Stimulated activated memory B cell treated with anti-CD40 and anti-IgM and Interleukin-4, amounts not matched to agents 10 μg/mL and 1 μg/mL and 100 μg/mL, for 72 hours (primary cell): ENCODE measurements around the gene MCHR1.

ENCODE experiments used
- ATAC-seq: fragments of 150-1000 bp; cut with Tn5 transposase; 2 replicates; pipeline ENCODE4 v1.10.0; 2021
- H3K27ac Mint-ChIP-seq: one replicate; pipeline ENCODE4 v1.8.0; 2022; ENCODE audit warnings: mild to moderate bottlenecking, mixed read lengths
- H3K27me3 Mint-ChIP-seq: one replicate; pipeline ENCODE4 v1.8.0; 2022; ENCODE audit warnings: mixed read lengths
- H3K36me3 Mint-ChIP-seq: one replicate; pipeline ENCODE4 v1.8.0; 2022; ENCODE audit warnings: mixed read lengths
- H3K4me1 Mint-ChIP-seq: one replicate; pipeline ENCODE4 v1.8.0; 2022; ENCODE audit warnings: mixed read lengths
- H3K4me3 Mint-ChIP-seq: one replicate; pipeline ENCODE4 v1.8.0; 2022; ENCODE audit warnings: mild to moderate bottlenecking, moderate library complexity, mixed read lengths
- H3K9me3 Mint-ChIP-seq: one replicate; pipeline ENCODE4 v1.8.0; 2022; ENCODE audit warnings: mixed read lengths

MCHR1 gene, protein sequence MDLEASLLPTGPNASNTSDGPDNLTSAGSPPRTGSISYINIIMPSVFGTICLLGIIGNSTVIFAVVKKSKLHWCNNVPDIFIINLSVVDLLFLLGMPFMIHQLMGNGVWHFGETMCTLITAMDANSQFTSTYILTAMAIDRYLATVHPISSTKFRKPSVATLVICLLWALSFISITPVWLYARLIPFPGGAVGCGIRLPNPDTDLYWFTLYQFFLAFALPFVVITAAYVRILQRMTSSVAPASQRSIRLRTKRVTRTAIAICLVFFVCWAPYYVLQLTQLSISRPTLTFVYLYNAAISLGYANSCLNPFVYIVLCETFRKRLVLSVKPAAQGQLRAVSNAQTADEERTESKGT

GRCh38 chr22:40679249-40679963 lies at the start of gene MCHR1:
Gene MCHR1, plus strand, starts transcription at chr22:40679484. Its CDS starts 169 bp downstream, at chr22:40679653.
- peaks cover 31% of the 10 kb centered on the region for H3K27me3 Mint-ChIP-seq
- no peaks in the 10 kb centered on the region for H3K9me3 Mint-ChIP-seq
- H3K27ac Mint-ChIP-seq: no peak within 1 kb of the TSS
- no peak for ATAC-seq
- H3K36me3 Mint-ChIP-seq: no peaks in the 10 kb centered on the region
- H3K4me1 Mint-ChIP-seq: peaks cover 31% of the 10 kb centered on the region
- peak within 1 kb of the TSS; percentile 32 for H3K4me3 Mint-ChIP-seq

DNA sequence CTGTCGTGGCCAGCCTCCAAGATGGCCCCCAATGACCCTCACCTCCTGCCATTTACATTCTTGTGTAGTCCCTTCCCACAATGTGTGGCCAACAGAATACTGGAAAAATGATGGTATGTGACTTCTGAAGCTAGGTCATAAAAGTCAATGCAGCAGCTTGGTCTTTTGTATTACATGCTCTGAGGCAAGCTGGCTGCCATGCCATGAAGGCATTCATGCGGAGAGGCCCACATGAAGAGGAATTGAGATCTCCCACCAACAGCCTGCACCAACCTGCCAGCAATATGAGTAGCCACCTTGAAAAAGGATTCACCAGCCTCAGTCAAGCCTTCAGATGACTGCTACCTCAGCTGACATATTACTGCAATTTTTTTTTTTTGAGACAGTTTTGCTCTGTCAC lies 47.4 kb upstream of the MCHR1 start:
- ATAC-seq: no peak
- no peak overlapping the region for H3K27ac Mint-ChIP-seq
- H3K27me3 Mint-ChIP-seq: no peaks in the 10 kb centered on the region
- peaks cover 68% of the 10 kb centered on the region for H3K4me1 Mint-ChIP-seq
- peaks cover 6% of the 10 kb centered on the region for H3K36me3 Mint-ChIP-seq
- H3K4me3 Mint-ChIP-seq: no peak overlapping the region
- H3K9me3 Mint-ChIP-seq: no peaks in the 10 kb centered on the region

DNA sequence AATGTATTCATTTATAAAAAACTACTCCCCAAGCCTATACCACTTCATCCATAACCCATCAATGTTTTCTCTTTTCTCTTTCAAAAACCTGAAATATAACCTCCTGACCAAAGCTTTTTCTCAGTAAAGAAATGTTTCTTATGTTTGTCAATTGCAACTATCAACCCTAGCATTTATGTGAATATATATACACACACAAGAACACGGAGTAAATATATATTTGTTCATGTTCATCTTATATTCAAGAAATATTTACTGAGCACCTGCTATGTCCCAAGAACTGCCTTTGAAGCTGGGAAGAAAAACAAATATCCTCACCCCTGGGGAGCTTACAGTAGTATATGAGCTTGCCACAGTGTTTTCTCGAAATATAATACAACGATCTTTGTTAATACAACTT lies 46.2 kb upstream of the MCHR1 start:
- Mint-ChIP-seq H3K4me1 (peaks cover 64% of the 10 kb centered on the region), H3K27ac (no peak overlapping the region), H3K9me3 (no peaks in the 10 kb centered on the region), H3K4me3 (no peak overlapping the region), H3K27me3 (no peaks in the 10 kb centered on the region), H3K36me3 (peaks cover 6% of the 10 kb centered on the region)
- ATAC-seq: no peak

- Mint-ChIP-seq H3K27ac (no peak overlapping the region), H3K4me3 (no peak overlapping the region), H3K36me3 (peaks cover 6% of the 10 kb centered on the region), H3K27me3 (no peaks in the 10 kb centered on the region), H3K4me1 (peaks cover 52% of the 10 kb centered on the region), H3K9me3 (no peaks in the 10 kb centered on the region)
- ATAC-seq: no peak
Measured at GRCh38 chr22:40634119-40634903, 45.0 kb upstream of the MCHR1 start.

- no peaks in the 10 kb centered on the region for H3K27me3 Mint-ChIP-seq
- ATAC-seq: no peak
- peak overlapping the region; percentile 81 for H3K4me3 Mint-ChIP-seq
- H3K4me1 Mint-ChIP-seq: peaks cover 52% of the 10 kb centered on the region
- peak overlapping the region; percentile 83 for H3K27ac Mint-ChIP-seq
- peaks cover 6% of the 10 kb centered on the region for H3K36me3 Mint-ChIP-seq
- H3K9me3 Mint-ChIP-seq: no peaks in the 10 kb centered on the region
Measured at GRCh38 chr22:40635043-40635939, 44.0 kb upstream of the MCHR1 start.

GRCh38 chr22:40635940-40636379 lies 43.3 kb upstream of the MCHR1 start:
- H3K9me3 Mint-ChIP-seq: no peaks in the 10 kb centered on the region
- H3K36me3 Mint-ChIP-seq: peaks cover 6% of the 10 kb centered on the region
- ATAC-seq: peak; percentile 29
- H3K4me1 Mint-ChIP-seq: peaks cover 50% of the 10 kb centered on the region
- H3K27ac Mint-ChIP-seq: peak overlapping the region; percentile 83
- no peaks in the 10 kb centered on the region for H3K27me3 Mint-ChIP-seq
- peak overlapping the region; percentile 93 for H3K4me3 Mint-ChIP-seq

- peak; percentile 98 for ATAC-seq
- Mint-ChIP-seq H3K36me3 (peaks cover 6% of the 10 kb centered on the region), H3K4me3 (peak within 1 kb of the TSS; percentile 93), H3K27me3 (no peaks in the 10 kb centered on the region), H3K27ac (peak within 1 kb of the TSS; percentile 83), H3K4me1 (peaks cover 44% of the 10 kb centered on the region), H3K9me3 (no peaks in the 10 kb centered on the region)
Measured at GRCh38 chr22:40636380-40637182, 42.7 kb upstream of the MCHR1 start, which contains the start of gene MRTFA. Gene MRTFA, minus strand, starts transcription at chr22:40636719.

- peak overlapping the region; percentile 93 for H3K4me3 Mint-ChIP-seq
- peaks cover 36% of the 10 kb centered on the region for H3K4me1 Mint-ChIP-seq
- peak overlapping the region; percentile 83 for H3K27ac Mint-ChIP-seq
- peaks cover 6% of the 10 kb centered on the region for H3K36me3 Mint-ChIP-seq
- no peaks in the 10 kb centered on the region for H3K9me3 Mint-ChIP-seq
- no peaks in the 10 kb centered on the region for H3K27me3 Mint-ChIP-seq
- peak; percentile 6 for ATAC-seq
Measured at GRCh38 chr22:40637183-40638150, 41.8 kb upstream of the MCHR1 start.

GRCh38 chr22:40638261-40638660 lies 41.0 kb upstream of the MCHR1 start:
- H3K9me3 Mint-ChIP-seq: no peaks in the 10 kb centered on the region
- no peaks in the 10 kb centered on the region for H3K27me3 Mint-ChIP-seq
- peaks cover 28% of the 10 kb centered on the region for H3K4me1 Mint-ChIP-seq
- no peak for ATAC-seq
- H3K36me3 Mint-ChIP-seq: no peaks in the 10 kb centered on the region
- H3K4me3 Mint-ChIP-seq: no peak overlapping the region
- H3K27ac Mint-ChIP-seq: no peak overlapping the region

DNA sequence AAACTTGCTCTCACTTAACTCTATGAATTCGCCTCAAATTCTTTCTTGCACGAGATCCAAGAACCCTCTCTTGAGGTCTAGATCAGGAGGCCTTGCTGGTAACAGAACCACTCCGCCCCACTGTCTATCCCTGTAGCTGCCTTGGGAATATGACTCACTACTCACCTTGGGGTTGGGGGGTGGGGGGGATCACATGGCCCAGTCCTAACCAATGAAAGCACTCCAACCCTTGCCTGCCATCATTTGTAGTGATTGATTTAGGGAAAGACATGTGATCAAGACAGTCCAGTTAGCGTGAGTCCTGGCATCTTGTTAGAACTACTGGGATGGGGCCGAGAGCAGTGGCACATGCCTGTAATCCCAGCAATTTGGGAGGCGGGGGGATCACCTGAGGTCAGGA lies 38.0 kb upstream of the MCHR1 start:
- H3K27ac Mint-ChIP-seq: no peak overlapping the region
- H3K36me3 Mint-ChIP-seq: no peaks in the 10 kb centered on the region
- H3K27me3 Mint-ChIP-seq: no peaks in the 10 kb centered on the region
- H3K9me3 Mint-ChIP-seq: no peaks in the 10 kb centered on the region
- no peak overlapping the region for H3K4me3 Mint-ChIP-seq
- H3K4me1 Mint-ChIP-seq: peaks cover 11% of the 10 kb centered on the region
- no peak for ATAC-seq

- Mint-ChIP-seq H3K9me3 (no peaks in the 10 kb centered on the region), H3K27me3 (no peaks in the 10 kb centered on the region), H3K4me1 (peaks cover 15% of the 10 kb centered on the region), H3K4me3 (no peak overlapping the region), H3K36me3 (no peaks in the 10 kb centered on the region), H3K27ac (no peak overlapping the region)
- ATAC-seq: no peak
Measured at GRCh38 chr22:40642316-40642715, 37.0 kb upstream of the MCHR1 start.

DNA sequence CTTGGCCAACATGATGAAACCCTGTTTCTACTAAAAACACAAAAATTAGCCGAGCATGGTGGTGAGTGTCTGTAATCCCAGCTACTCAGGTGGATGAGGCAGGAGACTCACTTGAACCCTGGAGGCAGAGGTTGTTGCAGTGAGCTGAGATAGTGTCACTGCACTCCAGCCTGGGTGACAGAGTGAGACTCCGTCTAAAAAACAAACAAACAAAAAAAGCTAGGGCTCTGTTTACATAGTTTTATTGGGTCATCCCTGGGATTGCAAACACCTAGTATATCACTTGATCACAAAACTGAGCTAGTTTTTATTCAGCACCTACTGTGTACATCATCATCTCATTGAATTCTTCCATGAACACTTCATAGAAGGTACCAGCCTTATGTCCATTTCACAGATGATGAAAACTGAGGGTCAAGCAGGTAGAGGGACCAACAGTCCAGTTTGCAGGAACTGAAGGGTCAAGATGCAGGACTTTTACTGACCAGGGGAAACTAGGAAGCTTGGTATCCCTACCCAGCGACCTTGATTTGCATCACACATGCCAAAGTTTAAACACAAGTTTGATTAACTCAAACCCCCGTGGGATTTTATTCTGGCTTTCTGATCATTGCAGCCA lies 33.6 kb upstream of the MCHR1 start:
- no peak for ATAC-seq
- H3K4me3 Mint-ChIP-seq: no peak overlapping the region
- peak overlapping the region; percentile 83 for H3K27ac Mint-ChIP-seq
- no peaks in the 10 kb centered on the region for H3K27me3 Mint-ChIP-seq
- H3K9me3 Mint-ChIP-seq: no peaks in the 10 kb centered on the region
- H3K4me1 Mint-ChIP-seq: peaks cover 7% of the 10 kb centered on the region
- H3K36me3 Mint-ChIP-seq: no peaks in the 10 kb centered on the region

DNA sequence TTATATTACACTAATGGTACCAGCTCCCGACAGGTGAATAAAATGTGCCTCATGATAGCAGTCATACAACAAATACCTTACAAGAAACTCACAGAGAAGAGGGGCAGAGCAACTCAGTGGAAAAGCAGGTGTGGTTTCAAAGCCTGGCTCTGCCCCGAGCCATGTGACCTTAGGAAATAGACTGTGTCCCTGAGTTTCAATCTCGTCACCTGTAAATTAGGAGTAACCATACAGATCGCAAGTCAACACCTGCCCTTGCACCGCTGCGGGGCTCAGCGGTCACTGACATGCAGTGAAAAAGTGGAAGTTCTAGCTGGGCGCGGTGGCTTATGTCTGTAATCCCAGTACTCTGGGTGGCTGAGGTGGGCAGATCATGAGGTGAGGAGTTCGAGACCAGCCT lies 30.9 kb upstream of the MCHR1 start:
- no peaks in the 10 kb centered on the region for H3K36me3 Mint-ChIP-seq
- H3K9me3 Mint-ChIP-seq: no peaks in the 10 kb centered on the region
- H3K27me3 Mint-ChIP-seq: no peaks in the 10 kb centered on the region
- no peak for ATAC-seq
- H3K4me1 Mint-ChIP-seq: peaks cover 23% of the 10 kb centered on the region
- peak overlapping the region; percentile 83 for H3K27ac Mint-ChIP-seq
- H3K4me3 Mint-ChIP-seq: no peak overlapping the region
